Effector CD4-positive, alpha-beta T cell (primary cell): ENCODE measurements around the gene KMT5B.

Source experiments
- DNase-seq: peaks from one replicate; pipeline ENCODE4 v3.0.0-alpha.2; 2020

KMT5B gene

GRCh38 chr11:68215524-68216170 lies 2.6 kb upstream of the KMT5B start:
- DNase-seq, result no peak

- no peak for DNase-seq
Measured at GRCh38 chr11:68215087-68215445, 2.0 kb upstream of the KMT5B start.

GRCh38 chr11:68214173-68215086 lies 1.3 kb upstream of the KMT5B start:
- DNase-seq, result no peak

GRCh38 chr11:68213555-68214172 lies 568 bp upstream of the KMT5B start:
- DNase-seq, result peak; percentile 72

GRCh38 chr11:68212421-68213134 lies 518 bp downstream of the KMT5B start:
- peak; percentile 50 for DNase-seq

GRCh38 chr11:68211546-68211945 lies 1.6 kb downstream of the KMT5B start:
- DNase-seq, result no peak

GRCh38 chr11:68206211-68206610 lies 6.9 kb downstream of the KMT5B start:
- no peak for DNase-seq

- no peak for DNase-seq
Measured at GRCh38 chr11:68204402-68204801, 8.7 kb downstream of the KMT5B start.

GRCh38 chr11:68202165-68202564 lies 10.9 kb downstream of the KMT5B start:
- DNase-seq, result no peak

GRCh38 chr11:68201492-68201891 lies 11.6 kb downstream of the KMT5B start:
- no peak for DNase-seq

GRCh38 chr11:68200639-68201038 lies 12.5 kb downstream of the KMT5B start:
- no peak for DNase-seq

GRCh38 chr11:68199295-68199987 lies 13.7 kb downstream of the KMT5B start:
- no peak for DNase-seq

GRCh38 chr11:68196219-68196618 lies 16.9 kb downstream of the KMT5B start:
- no peak for DNase-seq

- DNase-seq, result no peak
Measured at GRCh38 chr11:68194675-68195294, 18.3 kb downstream of the KMT5B start.

- no peak for DNase-seq
Measured at GRCh38 chr11:68193018-68193417, 20.1 kb downstream of the KMT5B start.

- no peak for DNase-seq
Measured at GRCh38 chr11:68191661-68192579, 21.2 kb downstream of the KMT5B start.

GRCh38 chr11:68189888-68190287 lies 23.2 kb downstream of the KMT5B start:
- no peak for DNase-seq

- no peak for DNase-seq
Measured at GRCh38 chr11:68189082-68189481, 24.0 kb downstream of the KMT5B start.

GRCh38 chr11:68186061-68186460 lies 27.0 kb downstream of the KMT5B start:
- DNase-seq, result no peak

GRCh38 chr11:68181719-68182451 lies 31.2 kb downstream of the KMT5B start:
- DNase-seq, result no peak
